Parathyroid adenoma (tissue), 2 donors: Measurements from ENCODE around the gene STIM1.

Experiments used
- H2AFZ ChIP-seq: fragments of 300-600 bp; sonication (generic); one replicate; pipeline ENCODE4 v1.7.0; 2017; ENCODE audit warnings: antibody characterized with exemption, mild to moderate bottlenecking
- H3K27ac ChIP-seq: fragments of 300-600 bp; sonication (generic); one replicate; pipeline ENCODE4 v1.7.0; 2017
- H3K27me3 ChIP-seq: fragments of 300-600 bp; sonication (generic); one replicate; pipeline ENCODE4 v1.7.0; 2017; ENCODE audit warnings: low read length; ENCODE audit not compliant: control insufficient read depth, insufficient read depth
- H3K36me3 ChIP-seq: fragments of 300-600 bp; sonication (generic); one replicate; pipeline ENCODE4 v1.7.0; 2017; ENCODE audit warnings: low read length; ENCODE audit not compliant: control insufficient read depth, insufficient read depth
- H3K4me1 ChIP-seq: fragments of 300-600 bp; sonication (generic); one replicate; pipeline ENCODE4 v1.7.0; 2017; ENCODE audit warnings: control low read depth
- H3K4me2 ChIP-seq: fragments of 300-600 bp; sonication (generic); one replicate; pipeline ENCODE4 v1.7.0; 2017; ENCODE audit warnings: low read length
- H3K4me3 ChIP-seq: fragments of 300-600 bp; sonication (generic); one replicate; pipeline ENCODE4 v1.7.0; 2017; ENCODE audit warnings: low read depth, low read length
- H3K79me2 ChIP-seq: fragments of 300-600 bp; sonication (generic); one replicate; pipeline ENCODE4 v1.7.0; 2017; ENCODE audit warnings: control low read depth
- H3K9ac ChIP-seq: fragments of 300-600 bp; sonication (generic); one replicate; pipeline ENCODE4 v1.7.0; 2017; ENCODE audit warnings: mild to moderate bottlenecking
- H3K9me3 ChIP-seq: fragments of 300-600 bp; sonication (generic); one replicate; pipeline ENCODE4 v1.7.0; 2017; ENCODE audit warnings: low read length; ENCODE audit not compliant: control insufficient read depth
- TF ChIP-seq, protein P1 (sequence below): fragments of 300-600 bp; sonication (generic); IDR thresholded peaks from one replicate; pipeline ENCODE4 v1.7.0; 2017; ENCODE audit warnings: antibody characterized with exemption, mild to moderate bottlenecking
- donor health status: primary hyperparathyroidism.

Gene STIM1

DNA sequence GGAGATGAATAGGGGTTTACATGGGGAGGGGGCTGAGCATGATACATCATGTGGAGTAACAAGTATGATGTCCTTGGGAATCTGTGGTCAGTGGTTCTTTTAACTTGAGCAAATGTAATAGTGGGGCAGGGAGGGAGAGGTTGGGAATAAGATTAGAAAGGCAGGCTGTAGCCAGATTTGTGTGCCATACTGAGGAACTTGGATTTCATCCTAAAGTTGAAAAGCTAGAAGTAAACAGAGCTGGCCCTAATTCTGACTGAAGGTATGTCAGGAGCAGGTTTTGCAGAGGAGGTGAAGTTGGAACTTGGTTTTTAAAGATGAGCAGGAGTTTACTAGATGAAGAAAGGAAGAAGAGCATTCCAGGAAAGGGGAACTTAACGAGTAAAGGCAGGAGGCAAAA is 130.8 kb downstream of the STIM1 start:
- Histone ChIP-seq H3K4me2 (no peak overlapping the region), H3K36me3 (no peaks in the 10 kb centered on the region), H3K27me3 (no peaks in the 10 kb centered on the region), H3K27ac (no peak overlapping the region), H3K9ac (no peak overlapping the region), H3K79me2 (no peaks in the 10 kb centered on the region), H3K4me1 (no peaks in the 10 kb centered on the region), H3K4me3 (no peak overlapping the region), H3K9me3 (no peaks in the 10 kb centered on the region), H2AFZ (no peak overlapping the region)
- TF ChIP-seq, protein P1, sequence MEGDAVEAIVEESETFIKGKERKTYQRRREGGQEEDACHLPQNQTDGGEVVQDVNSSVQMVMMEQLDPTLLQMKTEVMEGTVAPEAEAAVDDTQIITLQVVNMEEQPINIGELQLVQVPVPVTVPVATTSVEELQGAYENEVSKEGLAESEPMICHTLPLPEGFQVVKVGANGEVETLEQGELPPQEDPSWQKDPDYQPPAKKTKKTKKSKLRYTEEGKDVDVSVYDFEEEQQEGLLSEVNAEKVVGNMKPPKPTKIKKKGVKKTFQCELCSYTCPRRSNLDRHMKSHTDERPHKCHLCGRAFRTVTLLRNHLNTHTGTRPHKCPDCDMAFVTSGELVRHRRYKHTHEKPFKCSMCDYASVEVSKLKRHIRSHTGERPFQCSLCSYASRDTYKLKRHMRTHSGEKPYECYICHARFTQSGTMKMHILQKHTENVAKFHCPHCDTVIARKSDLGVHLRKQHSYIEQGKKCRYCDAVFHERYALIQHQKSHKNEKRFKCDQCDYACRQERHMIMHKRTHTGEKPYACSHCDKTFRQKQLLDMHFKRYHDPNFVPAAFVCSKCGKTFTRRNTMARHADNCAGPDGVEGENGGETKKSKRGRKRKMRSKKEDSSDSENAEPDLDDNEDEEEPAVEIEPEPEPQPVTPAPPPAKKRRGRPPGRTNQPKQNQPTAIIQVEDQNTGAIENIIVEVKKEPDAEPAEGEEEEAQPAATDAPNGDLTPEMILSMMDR: no peak

DNA sequence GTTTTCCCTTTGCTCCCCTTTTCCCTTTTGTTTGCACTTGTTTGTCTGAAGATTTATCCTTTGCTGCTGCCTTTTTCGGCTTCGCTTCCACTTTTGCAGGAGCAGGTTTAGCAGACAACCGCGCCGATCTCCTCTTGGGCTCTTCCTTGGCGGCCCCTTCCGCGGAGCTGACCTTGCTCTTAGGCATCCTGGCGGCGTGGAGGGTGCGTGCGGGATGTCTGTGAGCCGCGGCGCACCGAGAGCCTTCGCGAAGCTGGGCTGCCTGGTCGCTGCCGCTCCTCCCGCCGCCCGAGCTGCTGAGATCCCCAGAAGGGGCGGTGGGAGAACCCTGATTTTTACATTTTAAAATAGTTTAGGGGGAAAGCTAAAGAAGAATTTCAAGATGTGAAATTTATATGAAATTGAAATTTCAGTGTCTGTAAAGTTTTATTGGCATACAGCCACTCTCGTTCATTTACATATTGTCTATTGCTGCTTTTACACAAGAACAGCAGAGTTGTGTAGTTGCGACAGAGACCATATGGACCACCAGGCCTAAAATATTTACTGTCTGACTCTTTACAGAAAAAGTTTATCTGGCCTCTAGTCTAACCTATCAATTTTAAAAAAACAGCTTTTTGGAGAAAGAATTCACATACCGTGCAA is 133.9 kb downstream of the STIM1 start:
- Histone ChIP-seq H3K9ac (no peak overlapping the region), H3K4me3 (no peak overlapping the region)

DNA sequence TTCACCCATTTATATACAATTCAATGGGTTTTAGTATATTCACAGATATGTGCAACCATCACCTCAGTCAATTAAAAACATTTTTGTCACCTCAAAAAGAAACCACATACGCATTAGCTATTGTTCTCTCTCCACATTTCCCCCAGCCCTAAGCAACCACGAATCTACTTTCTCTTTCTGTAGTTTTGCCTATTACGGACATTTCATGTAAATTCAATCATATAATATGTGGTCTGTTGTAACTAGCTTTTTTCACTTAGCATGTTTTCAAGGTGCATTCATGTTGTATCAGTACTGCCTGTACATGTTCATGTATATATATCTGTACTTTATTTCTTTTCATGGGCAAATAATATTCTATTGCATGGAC is 134.4 kb downstream of the STIM1 start:
- H3K27ac ChIP-seq: no peak overlapping the region
- no peak overlapping the region for H3K4me3 ChIP-seq

More for the DNA sequence above, 133.9 kb downstream of the STIM1 start:
- Histone ChIP-seq H3K4me2 (no peak overlapping the region), H3K79me2 (peaks cover 4% of the 10 kb centered on the region), H3K4me1 (no peaks in the 10 kb centered on the region), H3K27ac (no peak overlapping the region), H3K27me3 (no peaks in the 10 kb centered on the region), H2AFZ (no peak overlapping the region), H3K9me3 (no peaks in the 10 kb centered on the region), H3K36me3 (no peaks in the 10 kb centered on the region)
- TF ChIP-seq, protein P1: no peak

DNA sequence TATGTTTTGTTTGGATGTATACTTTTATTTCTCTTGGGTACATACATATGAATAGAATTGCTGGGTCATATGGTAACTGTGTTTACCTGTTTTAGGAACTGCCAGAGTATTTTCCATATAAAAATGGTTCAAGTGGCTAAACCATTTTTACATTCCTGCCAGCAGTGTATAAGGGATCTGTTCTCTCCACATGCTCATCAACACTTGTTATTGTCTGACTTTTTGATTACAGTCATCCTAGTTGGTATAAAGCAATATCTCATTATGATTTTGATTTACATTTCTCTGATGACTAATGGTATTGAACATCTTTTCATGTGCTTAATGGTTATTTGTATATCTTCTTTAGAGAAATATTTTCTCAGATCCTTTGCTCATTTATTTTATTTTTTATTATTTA is 134.9 kb downstream of the STIM1 start:
- Histone ChIP-seq H3K9me3 (no peaks in the 10 kb centered on the region), H3K4me3 (no peak overlapping the region)

More for the DNA sequence above, 134.4 kb downstream of the STIM1 start:
- H2AFZ ChIP-seq: no peak overlapping the region
- no peak overlapping the region for H3K9ac ChIP-seq
- no peaks in the 10 kb centered on the region for H3K4me1 ChIP-seq
- TF ChIP-seq, protein P1: no peak
- no peak overlapping the region for H3K4me2 ChIP-seq
- H3K36me3 ChIP-seq: no peaks in the 10 kb centered on the region
- H3K79me2 ChIP-seq: peaks cover 6% of the 10 kb centered on the region
- no peaks in the 10 kb centered on the region for H3K9me3 ChIP-seq
- H3K27me3 ChIP-seq: no peaks in the 10 kb centered on the region

More for the DNA sequence above, 134.9 kb downstream of the STIM1 start:
- peaks cover 6% of the 10 kb centered on the region for H3K79me2 ChIP-seq
- no peak overlapping the region for H3K4me2 ChIP-seq
- TF ChIP-seq, protein P1: no peak
- no peaks in the 10 kb centered on the region for H3K27me3 ChIP-seq
- H3K36me3 ChIP-seq: no peaks in the 10 kb centered on the region
- no peak overlapping the region for H3K9ac ChIP-seq
- no peak overlapping the region for H3K27ac ChIP-seq
- no peak overlapping the region for H2AFZ ChIP-seq
- H3K4me1 ChIP-seq: no peaks in the 10 kb centered on the region
